Fibroblast of lung (primary cell): Measurements from ENCODE around the gene PTGR1. TPM values are rescaled to one million over a fixed set of nuclear protein-coding genes. Genes with fewer than 3 reads are reported as not detected.

Experiments used
- DNase-seq, 2 donors: peaks; one replicate each; pipeline versions ENCODE4 v3.0.0 to v3.0.0-alpha.2; 2010; ENCODE audit warnings: low read depth in 2 of 2
- H2AFZ ChIP-seq: 2 replicates; pipeline ENCODE4 v1.5.1; 2012; ENCODE audit warnings: low read length, control low read depth, inconsistent platforms
- H3K27ac ChIP-seq: 2 replicates; pipeline ENCODE4 v1.5.1; 2011; ENCODE audit warnings: low read length, control low read depth; ENCODE audit not compliant: insufficient read depth
- H3K27me3 ChIP-seq: 2 replicates; pipeline ENCODE4 v1.5.1; 2011; ENCODE audit warnings: mild to moderate bottlenecking, low read length; ENCODE audit not compliant: control insufficient read depth, insufficient read depth
- H3K36me3 ChIP-seq: 2 replicates; pipeline ENCODE4 v1.5.1; 2011; ENCODE audit warnings: low read length; ENCODE audit not compliant: control insufficient read depth, insufficient read depth
- H3K4me1 ChIP-seq: 2 replicates; pipeline ENCODE4 v1.5.1; 2011; ENCODE audit warnings: low read length; ENCODE audit not compliant: control insufficient read depth, insufficient read depth; ENCODE audit errors: extremely low read depth
- H3K4me2 ChIP-seq: 2 replicates; pipeline ENCODE4 v1.5.1; 2011; ENCODE audit warnings: low read length, control low read depth; ENCODE audit not compliant: insufficient read depth; ENCODE audit errors: extremely low read depth
- H3K4me3 ChIP-seq, 4 experiments: fragments of 200-600 bp in 1 of 4; sonication (generic) in 1 of 4; replicated peaks in 1 of 4; 2 replicates each; pipeline ENCODE4 v1.5.1; 2011 to 2016; ENCODE audit warnings: low read length in 4 of 4, low read depth in 3 of 4, mild to moderate bottlenecking in 3 of 4, control low read depth in 2 of 4, inconsistent platforms in 1 of 4, mixed read lengths in 1 of 4; ENCODE audit not compliant: insufficient read depth in 1 of 4; ENCODE audit errors: control extremely low read depth in 1 of 4
- H3K79me2 ChIP-seq: 2 replicates; pipeline ENCODE4 v1.5.1; 2012; ENCODE audit warnings: mild to moderate bottlenecking, low read length, inconsistent platforms; ENCODE audit not compliant: control insufficient read depth, insufficient read depth
- H3K9ac ChIP-seq: 2 replicates; pipeline ENCODE4 v1.5.1; 2011; ENCODE audit warnings: mild to moderate bottlenecking, low read length, control low read depth; ENCODE audit not compliant: insufficient read depth
- H3K9me3 ChIP-seq: 2 replicates; pipeline ENCODE4 v1.5.1; 2012; ENCODE audit warnings: low read depth, low read length; ENCODE audit not compliant: control insufficient read depth, insufficient read depth
- H4K20me1 ChIP-seq: 2 replicates; pipeline ENCODE4 v1.5.1; 2011; ENCODE audit warnings: low read length; ENCODE audit not compliant: control insufficient read depth, insufficient read depth; ENCODE audit errors: extremely low read depth
- CTCF ChIP-seq, 2 donors: IDR thresholded peaks in 1 of 2; conservative IDR thresholded peaks in 1 of 2; 1 replicate in 1 of 2; 2 replicates in 1 of 2; pipeline ENCODE4 v1.5.1; 2011 to 2012; ENCODE audit warnings: low read length in 2 of 2, control low read depth in 1 of 2, inconsistent platforms in 1 of 2, low read depth in 1 of 2, mild to moderate bottlenecking in 1 of 2
- EZH2 ChIP-seq: IDR thresholded peaks from 2 replicates; pipeline ENCODE4 v1.5.1; 2012; ENCODE audit warnings: low read length, control low read depth, mild to moderate bottlenecking; ENCODE audit errors: missing control alignments
- polyA plus RNA-seq, 2 donors: library from polyadenylated mRNA; depleted of rRNA in 1 of 2; stranded (reverse) in 1 of 2; unstranded in 1 of 2; fragments of >200 nt; gene quantifications; 2 replicates each; pipeline ENCODE4 v1.2.1, GENCODE V29; 2011 to 2012; ENCODE audit warnings: missing spikeins in 1 of 2
- total RNA-seq: library from RNA; depleted of rRNA; stranded (reverse); fragments of >200 nt; gene quantifications from 2 replicates; pipeline ENCODE4 v1.2.1, GENCODE V29; 2014

PTGR1 gene
- total and polyA plus RNA-seq, 2 donors (not counting 1 experiment from before 2014, with no cell fraction given) = 126 to 137 TPM

- no peak overlapping the region for H3K4me3 ChIP-seq
- no peak overlapping the region for H3K27ac ChIP-seq
- no peaks in the 10 kb centered on the region for H4K20me1 ChIP-seq
- H3K36me3 ChIP-seq = no peaks in the 10 kb centered on the region
- no peaks in the 10 kb centered on the region for H3K9me3 ChIP-seq
- no peak for DNase-seq
- H3K4me2 ChIP-seq = no peak overlapping the region
- no peak for TF ChIP-seq CTCF (conservative IDR thresholded peaks at IDR 0.05 in 1 of 2, IDR thresholded peaks at IDR 0.05 in 1 of 2; ENCODE audit: low read depth in 1 of 2, low read length in 2 of 2)
- no peak for TF ChIP-seq EZH2
- H3K9ac ChIP-seq = no peak overlapping the region
- H2AFZ ChIP-seq = no peak overlapping the region
- no peaks in the 10 kb centered on the region for H3K4me1 ChIP-seq
- no peaks in the 10 kb centered on the region for H3K27me3 ChIP-seq
- no peaks in the 10 kb centered on the region for H3K79me2 ChIP-seq
Observed at GRCh38 chr9:111531716-111532115, 67.7 kb downstream of the PTGR1 start.

GRCh38 chr9:111529787-111530186 is 69.7 kb downstream of the PTGR1 start:
- H3K27ac ChIP-seq = no peak overlapping the region
- H3K4me1 ChIP-seq = peaks cover 5% of the 10 kb centered on the region
- H3K79me2 ChIP-seq = no peaks in the 10 kb centered on the region
- no peak overlapping the region for H3K4me3 ChIP-seq
- no peak for DNase-seq
- H3K36me3 ChIP-seq = no peaks in the 10 kb centered on the region
- H3K27me3 ChIP-seq = no peaks in the 10 kb centered on the region
- TF ChIP-seq EZH2 (no peak), CTCF (conservative IDR thresholded peaks at IDR 0.05 in 1 of 2, IDR thresholded peaks at IDR 0.05 in 1 of 2; ENCODE audit: low read depth in 1 of 2, low read length in 2 of 2) (no peak)
- no peak overlapping the region for H2AFZ ChIP-seq
- no peaks in the 10 kb centered on the region for H3K9me3 ChIP-seq
- no peak overlapping the region for H3K4me2 ChIP-seq
- H3K9ac ChIP-seq = no peak overlapping the region
- no peaks in the 10 kb centered on the region for H4K20me1 ChIP-seq

- Histone ChIP-seq H3K4me2 (no peak overlapping the region), H3K27ac (no peak overlapping the region), H4K20me1 (no peaks in the 10 kb centered on the region), H3K9ac (no peak overlapping the region), H3K4me3 (no peak overlapping the region), H3K9me3 (no peaks in the 10 kb centered on the region), H3K4me1 (peaks cover 5% of the 10 kb centered on the region), H2AFZ (no peak overlapping the region), H3K36me3 (no peaks in the 10 kb centered on the region), H3K27me3 (no peaks in the 10 kb centered on the region), H3K79me2 (no peaks in the 10 kb centered on the region)
- no peak for TF ChIP-seq EZH2
- no peak for TF ChIP-seq CTCF (conservative IDR thresholded peaks at IDR 0.05 in 1 of 2, IDR thresholded peaks at IDR 0.05 in 1 of 2; ENCODE audit: low read depth in 1 of 2, low read length in 2 of 2)
- DNase-seq = peak in 1 of 2 donors; percentile 14
Observed at GRCh38 chr9:111527347-111527746, 72.1 kb downstream of the PTGR1 start.
